ENCODE measurements around the gene IL10.
A peak's percentile ranks its signal among the peaks of the same experiment; 100 is the strongest.

The IL10 gene

GRCh38 chr1:206734499-206735142, 37.7 kb downstream of the IL10 start:
- peak; percentile 77 for DNase-seq (ENCODE audit: low spot score)

GRCh38 chr1:206732992-206733391, 39.3 kb downstream of the IL10 start:
- no peak for DNase-seq (ENCODE audit: low spot score)

- no peak for DNase-seq (ENCODE audit: low spot score)
Measured at GRCh38 chr1:206732508-206732907, 39.8 kb downstream of the IL10 start.

GRCh38 chr1:206729507-206729906, 42.8 kb downstream of the IL10 start:
- no peak for DNase-seq (ENCODE audit: low spot score)

GRCh38 chr1:206729050-206729449, 43.2 kb downstream of the IL10 start:
- DNase-seq (ENCODE audit: low spot score), result no peak

- no peak for DNase-seq (ENCODE audit: low spot score)
Measured at GRCh38 chr1:206728697-206728987, 43.7 kb downstream of the IL10 start.

- no peak for DNase-seq (ENCODE audit: low spot score)
Measured at GRCh38 chr1:206727981-206728696, 44.2 kb downstream of the IL10 start.

GRCh38 chr1:206725109-206725963, 47.0 kb downstream of the IL10 start:
- DNase-seq (ENCODE audit: low spot score), result peak; percentile 61

GRCh38 chr1:206723805-206724472, 48.4 kb downstream of the IL10 start:
- peak; percentile 90 for DNase-seq (ENCODE audit: low spot score)

- DNase-seq (ENCODE audit: low spot score), result no peak
Measured at GRCh38 chr1:206723462-206723804, 48.9 kb downstream of the IL10 start.

GRCh38 chr1:206722751-206723461, 49.4 kb downstream of the IL10 start:
- DNase-seq (ENCODE audit: low spot score), result no peak

- no peak for DNase-seq (ENCODE audit: low spot score)
Measured at GRCh38 chr1:206721454-206721853, 50.8 kb downstream of the IL10 start.

- no peak for DNase-seq (ENCODE audit: low spot score)
Measured at GRCh38 chr1:206719169-206719839, 53.0 kb downstream of the IL10 start.

GRCh38 chr1:206717674-206717989, 54.7 kb downstream of the IL10 start:
- DNase-seq (ENCODE audit: low spot score), result no peak
